IMR-90 (cell line): Measurements from ENCODE around the gene CACNA2D1. TPM values are rescaled to one million over a fixed set of nuclear protein-coding genes. Genes with fewer than 3 reads are reported as not detected.

ENCODE experiments used
- ATAC-seq: fragments of 200-7000 bp; cut with Tn5 transposase; 2 replicates; pipeline ENCODE4 v1.9.1; 2020; ENCODE audit warnings: low read depth, mild to moderate bottlenecking, moderate library complexity
- BruUV-seq: library from RNA; stranded (reverse); fragments of 400-500 nt; replicated peaks from 2 replicates; lab custom pipeline; 2021; lab: Mats Ljungman, UMichigan
- CTCF ChIA-PET: fragments of 300-600 bp; formaldehyde crosslinking; extraction: SDS; loops from one replicate; lab custom pipeline; 2021; ENCODE audit warnings: antibody characterized with exemption; lab: Yijun Ruan, JAX
- POLR2A ChIA-PET: fragments of 300-600 bp; sonication (Branson Sonifier 250); formaldehyde crosslinking; loops from one replicate; lab custom pipeline; 2022; ENCODE audit warnings: antibody characterized with exemption; ENCODE audit not compliant: unreplicated experiment; lab: Charles Lee
- DNase-seq: peaks from one replicate; pipeline ENCODE4 v3.0.0; 2013
- H2AFZ ChIP-seq: replicated peaks from 2 replicates; pipeline ENCODE3; 2013; ENCODE audit warnings: low read length, mild to moderate bottlenecking; ENCODE audit not compliant: poor library complexity
- H2AK5ac ChIP-seq: 2 replicates; pipeline ENCODE4 v1.6.1; 2013; ENCODE audit warnings: low read depth, low read length, inconsistent platforms
- H2AK9ac ChIP-seq: replicated peaks from 2 replicates; pipeline ENCODE3; 2013; ENCODE audit warnings: mild to moderate bottlenecking, low read depth, low read length, moderate library complexity; ENCODE audit not compliant: poor library complexity
- H2BK120ac ChIP-seq: 2 replicates; pipeline ENCODE4 v1.6.1; 2013; ENCODE audit warnings: low read depth, low read length, inconsistent platforms
- H2BK15ac ChIP-seq: 3 replicates; pipeline ENCODE4 v1.6.1; 2013; ENCODE audit warnings: low read depth, low read length, inconsistent platforms
- H2BK20ac ChIP-seq: 2 replicates; pipeline ENCODE4 v1.6.1; 2013; ENCODE audit warnings: low read depth, mild to moderate bottlenecking, inconsistent platforms, low read length, moderate library complexity
- H2BK5ac ChIP-seq: 2 replicates; pipeline ENCODE4 v1.6.1; 2013; ENCODE audit warnings: mild to moderate bottlenecking, low read depth, low read length, inconsistent platforms; ENCODE audit not compliant: poor library complexity, severe bottlenecking
- H3K14ac ChIP-seq: replicated peaks from 2 replicates; pipeline ENCODE4 v1.6.1; 2013; ENCODE audit warnings: low read depth, low read length, inconsistent platforms
- H3K18ac ChIP-seq: 2 replicates; pipeline ENCODE4 v1.6.1; 2013; ENCODE audit warnings: low read depth, low read length, control low read depth
- H3K23ac ChIP-seq: 2 replicates; pipeline ENCODE4 v1.6.1; 2013; ENCODE audit warnings: low read depth, low read length, inconsistent platforms
- H3K27ac ChIP-seq: 2 replicates; pipeline ENCODE4 v1.5.1; 2013; ENCODE audit warnings: mild to moderate bottlenecking, control low read depth, low read length; ENCODE audit not compliant: insufficient read depth
- H3K27me3 ChIP-seq: 2 replicates; pipeline ENCODE4 v1.6.1; 2013; ENCODE audit warnings: low read length; ENCODE audit not compliant: control insufficient read depth, insufficient read depth
- H3K36me3 ChIP-seq: 2 replicates; pipeline ENCODE4 v1.6.1; 2013; ENCODE audit warnings: low read length, mixed read lengths; ENCODE audit not compliant: control insufficient read depth, insufficient read depth
- H3K4ac ChIP-seq: 2 replicates; pipeline ENCODE4 v1.6.1; 2013; ENCODE audit warnings: low read depth, low read length, inconsistent platforms
- H3K4me1 ChIP-seq: 2 replicates; pipeline ENCODE4 v1.6.1; 2013; ENCODE audit warnings: low read length, mixed read lengths; ENCODE audit not compliant: control insufficient read depth, insufficient read depth
- H3K4me2 ChIP-seq: 2 replicates; pipeline ENCODE4 v1.6.1; 2013; ENCODE audit warnings: low read depth, mild to moderate bottlenecking, control low read depth, low read length, moderate library complexity
- H3K4me3 ChIP-seq: 2 replicates; pipeline ENCODE4 v1.5.1; 2013; ENCODE audit warnings: low read depth, mild to moderate bottlenecking, control low read depth, low read length, moderate library complexity; ENCODE audit not compliant: insufficient read depth
- H3K56ac ChIP-seq: 2 replicates; pipeline ENCODE4 v1.6.1; 2013; ENCODE audit warnings: low read length, inconsistent platforms; ENCODE audit not compliant: insufficient read depth; ENCODE audit errors: extremely low read depth
- H3K79me1 ChIP-seq, 2 experiments: 2 replicates each; pipeline ENCODE4 v1.6.1; 2013; ENCODE audit warnings: low read length in 2 of 2, inconsistent platforms in 1 of 2, low read depth in 1 of 2
- H3K9ac ChIP-seq: 2 replicates; pipeline ENCODE4 v1.6.1; 2013; ENCODE audit warnings: low read depth, low read length, control low read depth
- H3K9me1 ChIP-seq: 2 replicates; pipeline ENCODE4 v1.6.1; 2013; ENCODE audit warnings: low read length, inconsistent platforms; ENCODE audit not compliant: insufficient read depth
- H3K9me3 ChIP-seq: 2 replicates; pipeline ENCODE4 v1.6.1; 2013; ENCODE audit warnings: low read length; ENCODE audit not compliant: control insufficient read depth, insufficient read depth
- H4K20me1 ChIP-seq: 2 replicates; pipeline ENCODE4 v1.6.1; 2013; ENCODE audit warnings: low read length, inconsistent platforms; ENCODE audit not compliant: insufficient read depth
- H4K5ac ChIP-seq: 2 replicates; pipeline ENCODE4 v1.6.1; 2013; ENCODE audit warnings: mild to moderate bottlenecking, low read depth, low read length, control low read depth
- H4K8ac ChIP-seq, 2 experiments: 2 replicates each; pipeline ENCODE4 v1.6.1; 2013; ENCODE audit warnings: low read depth in 2 of 2, low read length in 2 of 2, control low read depth in 1 of 2, inconsistent platforms in 1 of 2
- H4K91ac ChIP-seq: 2 replicates; pipeline ENCODE4 v1.6.1; 2013; ENCODE audit warnings: low read depth, low read length, inconsistent platforms; ENCODE audit not compliant: insufficient read depth
- BHLHE40 ChIP-seq: fragments of 150-350 bp; IDR thresholded peaks from 2 replicates; pipeline ENCODE4 v1.6.1; 2016; ENCODE audit warnings: mild to moderate bottlenecking, low read depth, low read length
- MAFK ChIP-seq: IDR thresholded peaks from 2 replicates; pipeline ENCODE4 v1.6.1; 2012; ENCODE audit warnings: low read depth, low read length, improper control_type of control experiment
- RAD21 ChIP-seq: IDR thresholded peaks from 2 replicates; pipeline ENCODE4 v1.6.1; 2012; ENCODE audit warnings: low read length, improper control_type of control experiment
- WGBS, 2 experiments: methylation state at CpG; one replicate each; pipeline versions ENCODE4 v1.1.5 to v1.1.7; 2013; ENCODE audit warnings: missing lambda C conversion rate in 2 of 2; ENCODE audit not compliant: insufficient read length in 1 of 2; ENCODE audit errors: extremely low coverage in 2 of 2; 5-methylcytosine and 5-hydroxymethylcytosine counted together
- dilution Hi-C: fragments of 300-500 bp; cut with HindIII; formaldehyde crosslinking; loops from one replicate; pipeline ENCODE4 v1.14.3; 2018; ENCODE audit warnings: low sequenced_read_pairs; ENCODE audit not compliant: unreplicated experiment
- in situ Hi-C: fragments of 300-500 bp; cut with MboI; formaldehyde crosslinking; loops from 3 replicates; pipeline ENCODE4 v1.14.3; 2019; ENCODE audit warnings: low sequenced_read_pairs, inconsistent platforms, mixed read lengths
- intact Hi-C: fragments of 100-400 bp; cut with micrococcal nuclease; formaldehyde crosslinking; loops from 2 replicates; pipeline ENCODE4 v1.10.0; 2022
- polyA plus RNA-seq, 3 experiments: library from polyadenylated mRNA; depleted of rRNA; stranded (reverse); fragments of >200 nt; gene quantifications; 2 replicates each; pipeline ENCODE4 v1.2.3, GENCODE V29; 2012; ENCODE audit warnings: low replicate concordance in 1 of 3
- total RNA-seq: library from RNA; depleted of rRNA; stranded (reverse); fragments of >200 nt; gene quantifications from 2 replicates; pipeline ENCODE4 v1.2.3, GENCODE V29; 2012
- TF ChIP-seq, protein P1 (sequence below): fragments of 150-350 bp; IDR thresholded peaks from 2 replicates; pipeline ENCODE4 v1.6.1; 2016; ENCODE audit warnings: low read depth, mild to moderate bottlenecking, low read length, moderate library complexity, borderline replicate concordance

CACNA2D1 gene
- total and polyA plus RNA-seq, 2 of the 4 experiments (the other 2 are of a cell fraction) = 5.8 to 21.9 TPM

DNA sequence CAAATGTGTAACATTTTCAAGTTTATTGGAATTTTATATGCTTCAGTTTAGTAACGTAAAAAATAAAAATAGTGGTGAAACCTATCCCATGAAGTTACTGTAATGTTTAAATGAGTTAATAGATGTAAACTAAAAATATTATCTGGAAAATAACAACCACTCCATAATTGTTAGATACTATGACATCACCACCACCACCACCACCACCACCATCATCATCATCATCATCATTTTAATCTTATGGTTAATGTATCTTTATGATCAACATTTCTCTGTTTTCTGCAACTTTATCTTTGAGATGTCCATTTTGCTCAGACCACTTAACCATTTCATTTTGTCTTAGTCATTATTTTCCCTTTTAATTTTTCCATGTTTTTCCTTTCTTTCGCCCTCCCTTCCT, 23.4 kb upstream of the CACNA2D1 start:
- Histone ChIP-seq H3K4me1 (no peaks in the 10 kb centered on the region), H2AK5ac (no peak overlapping the region), H3K79me1 (no peaks in the 10 kb centered on the region), H4K8ac (no peak overlapping the region), H3K4me3 (no peak overlapping the region), H3K36me3 (no peaks in the 10 kb centered on the region), H2BK5ac (no peak overlapping the region), H3K9me3 (no peaks in the 10 kb centered on the region), H3K27ac (no peak overlapping the region), H3K14ac (no peak overlapping the region), H3K27me3 (no peaks in the 10 kb centered on the region), H4K5ac (no peak overlapping the region), H2BK120ac (no peak overlapping the region), H3K56ac (no peak overlapping the region), H2BK15ac (no peak overlapping the region), H3K9me1 (no peaks in the 10 kb centered on the region), H2AFZ (no peak overlapping the region), H2BK20ac (no peak overlapping the region), H4K91ac (no peak overlapping the region), H3K18ac (no peak overlapping the region), H3K9ac (no peak overlapping the region), H4K20me1 (no peaks in the 10 kb centered on the region), H2AK9ac (no peak overlapping the region), H3K23ac (no peak overlapping the region), H3K4me2 (no peak overlapping the region), H3K4ac (no peak overlapping the region)
- CTCF ChIA-PET = interaction anchor here (0.5 kb wide), 1 partner anchor 75 kb away, joined by 4 read pairs; no protein-coding TSS in a partner anchor
- no CpG with 5 or more reads among the region's 2 CpGs for WGBS, 2 experiments
- no peak for ATAC-seq
- dilution Hi-C loops (no loop called here), intact Hi-C loops (no loop called here), in situ Hi-C loops (loop anchor here (25.0 kb wide), 1 partner anchor 980 kb away; no protein-coding TSS in a partner anchor)
- DNase-seq = no peak
- BruUV-seq = no TSS peak
- no peak for TF ChIP-seq RAD21
- TF ChIP-seq, protein P1, sequence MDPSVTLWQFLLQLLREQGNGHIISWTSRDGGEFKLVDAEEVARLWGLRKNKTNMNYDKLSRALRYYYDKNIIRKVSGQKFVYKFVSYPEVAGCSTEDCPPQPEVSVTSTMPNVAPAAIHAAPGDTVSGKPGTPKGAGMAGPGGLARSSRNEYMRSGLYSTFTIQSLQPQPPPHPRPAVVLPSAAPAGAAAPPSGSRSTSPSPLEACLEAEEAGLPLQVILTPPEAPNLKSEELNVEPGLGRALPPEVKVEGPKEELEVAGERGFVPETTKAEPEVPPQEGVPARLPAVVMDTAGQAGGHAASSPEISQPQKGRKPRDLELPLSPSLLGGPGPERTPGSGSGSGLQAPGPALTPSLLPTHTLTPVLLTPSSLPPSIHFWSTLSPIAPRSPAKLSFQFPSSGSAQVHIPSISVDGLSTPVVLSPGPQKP = no peak
- no peak for TF ChIP-seq BHLHE40
- no peak for TF ChIP-seq MAFK
- POLR2A ChIA-PET = no interaction called here
